Sigmoid colon (tissue), 4 donors: ENCODE results near the gene TP73.

ENCODE experiments used
- CTCF ChIP-seq, 4 experiments: fragments of 450-650 bp in 3 of 4; fragments of 200-600 bp in 1 of 4; IDR thresholded peaks; one replicate each; pipeline ENCODE4 v1.5.1; 2016 to 2019; ENCODE audit warnings: antibody characterized with exemption in 4 of 4, mild to moderate bottlenecking in 3 of 4, moderate library complexity in 2 of 4
- EP300 ChIP-seq, 4 donors: sonication (generic); formaldehyde crosslinking; IDR thresholded peaks; one replicate each; pipeline ENCODE4 v1.6.1; 2017; ENCODE audit warnings: antibody characterized with exemption in 4 of 4
- POLR2A ChIP-seq, 2 donors: fragments of 450-650 bp; IDR thresholded peaks; one replicate each; pipeline ENCODE4 v1.6.1; 2016; ENCODE audit warnings: antibody characterized with exemption in 2 of 2, mild to moderate bottlenecking in 2 of 2, moderate library complexity in 2 of 2
- POLR2AphosphoS5 ChIP-seq, 4 donors: sonication (generic); formaldehyde crosslinking; IDR thresholded peaks; one replicate each; pipeline ENCODE4 v1.6.1; 2017; ENCODE audit warnings: antibody characterized with exemption in 4 of 4

- TF ChIP-seq EP300 (IDR thresholded peaks at IDR 0.05) (no peak), CTCF (IDR thresholded peaks at IDR 0.05) (no peak), POLR2A (IDR thresholded peaks at IDR 0.05) (no peak), POLR2AphosphoS5 (IDR thresholded peaks at IDR 0.05) (no peak)
Measured at GRCh38 chr1:3689138-3689750, 36.9 kb downstream of the TP73 start.
